OCI-LY1 (cell line): ENCODE results near the gene PROSER2.

ENCODE experiments used
- H2AFZ ChIP-seq: fragments of 200-600 bp; sonication (generic), shearing (Covaris generic); 2 replicates; pipeline ENCODE4 v1.6.0; 2014; ENCODE audit warnings: antibody characterized with exemption, mild to moderate bottlenecking, low read length
- H3F3A ChIP-seq: fragments of 200-600 bp; sonication (generic), shearing (Covaris generic); 2 replicates; pipeline ENCODE4 v1.6.0; 2014; ENCODE audit warnings: mild to moderate bottlenecking, antibody characterized with exemption, low read length, moderate library complexity; ENCODE audit not compliant: insufficient read depth
- H3K27ac ChIP-seq: fragments of 200-600 bp; sonication (generic); 2 replicates; pipeline ENCODE4 v1.5.1; 2014; ENCODE audit warnings: low read length, mixed run types, mild to moderate bottlenecking, low read depth; ENCODE audit not compliant: poor library complexity, severe bottlenecking
- H3K27me3 ChIP-seq: fragments of 200-600 bp; sonication (generic); 2 replicates; pipeline ENCODE4 v1.6.0; 2014; ENCODE audit warnings: antibody characterized with exemption, mild to moderate bottlenecking, low read length, moderate library complexity; ENCODE audit not compliant: insufficient read depth
- H3K36me3 ChIP-seq: fragments of 200-600 bp; sonication (generic); 2 replicates; pipeline ENCODE4 v1.6.1; 2014; ENCODE audit warnings: mild to moderate bottlenecking, antibody characterized with exemption, low read length, moderate library complexity, mixed read lengths; ENCODE audit not compliant: insufficient read depth
- H3K4me1 ChIP-seq: fragments of 200-600 bp; sonication (generic); 2 replicates; pipeline ENCODE4 v1.5.1; 2014; ENCODE audit warnings: mild to moderate bottlenecking, low read length, moderate library complexity; ENCODE audit not compliant: insufficient read depth, severe bottlenecking
- H3K4me2 ChIP-seq: fragments of 200-600 bp; sonication (generic), shearing (Covaris generic); 2 replicates; pipeline ENCODE4 v1.6.1; 2014; ENCODE audit warnings: low read length
- H3K4me3 ChIP-seq: fragments of 200-600 bp; sonication (generic); 2 replicates; pipeline ENCODE4 v1.5.1; 2014; ENCODE audit warnings: low read length, low read depth, mild to moderate bottlenecking, mixed read lengths; ENCODE audit not compliant: poor library complexity, severe bottlenecking
- H3K79me2 ChIP-seq: fragments of 200-600 bp; shearing (Covaris generic); 2 replicates; pipeline ENCODE4 v1.6.1; 2016; ENCODE audit warnings: mixed run types, low read length, mixed read lengths; ENCODE audit not compliant: insufficient read depth
- H3K9ac ChIP-seq: fragments of 200-600 bp; sonication (generic), shearing (Covaris generic); 2 replicates; pipeline ENCODE4 v1.6.1; 2014; ENCODE audit warnings: mild to moderate bottlenecking, low read length, mixed read lengths
- H3K9me2 ChIP-seq: fragments of 200-600 bp; sonication (generic), shearing (Covaris generic); 2 replicates; pipeline ENCODE4 v1.6.1; 2014; ENCODE audit warnings: low read depth, mild to moderate bottlenecking, low read length, mixed read lengths
- H3K9me3 ChIP-seq: fragments of 200-600 bp; shearing (Covaris generic); 2 replicates; pipeline ENCODE4 v1.6.1; 2014; ENCODE audit warnings: low read length, mixed read lengths
- H4K20me1 ChIP-seq: fragments of 200-600 bp; sonication (generic), shearing (Covaris generic); 2 replicates; pipeline ENCODE4 v1.6.0; 2016; ENCODE audit warnings: mild to moderate bottlenecking, low read length; ENCODE audit not compliant: insufficient read depth
- CTCF ChIP-seq: fragments of 200-600 bp; sonication (generic), shearing (Covaris generic); IDR thresholded peaks from 2 replicates; pipeline ENCODE4 v1.5.1; 2017; ENCODE audit warnings: mild to moderate bottlenecking, antibody characterized with exemption, low read length, moderate library complexity, mixed read lengths
- EZH2 ChIP-seq: fragments of 200-600 bp; sonication (generic), shearing (Covaris generic); IDR thresholded peaks from 2 replicates; pipeline ENCODE4 v1.8.0; 2017; ENCODE audit warnings: borderline replicate concordance, mixed run types, mild to moderate bottlenecking, antibody characterized with exemption, low read length, moderate library complexity, mixed read lengths

The PROSER2 gene

GRCh38 chr10:11799736-11800080 lies 23.4 kb upstream of the PROSER2 start:
- Histone ChIP-seq H4K20me1 (no peaks in the 10 kb centered on the region), H3K9ac (no peak overlapping the region), H3K4me1 (no peaks in the 10 kb centered on the region), H3K4me3 (no peak overlapping the region), H3K9me3 (no peaks in the 10 kb centered on the region), H3K4me2 (no peak overlapping the region), H3K27ac (no peak overlapping the region), H3K27me3 (no peaks in the 10 kb centered on the region), H2AFZ (no peak overlapping the region), H3K79me2 (no peaks in the 10 kb centered on the region), H3F3A (no peaks in the 10 kb centered on the region), H3K36me3 (no peaks in the 10 kb centered on the region), H3K9me2 (no peaks in the 10 kb centered on the region)
- TF ChIP-seq CTCF, result no peak
- TF ChIP-seq EZH2, result no peak

GRCh38 chr10:11804336-11804735 lies 18.8 kb upstream of the PROSER2 start:
- H2AFZ ChIP-seq, result no peak overlapping the region

GRCh38 chr10:11805792-11806191 lies 17.4 kb upstream of the PROSER2 start:
- H3F3A ChIP-seq, result no peaks in the 10 kb centered on the region
- no peak overlapping the region for H3K27ac ChIP-seq
- no peak overlapping the region for H3K4me3 ChIP-seq
- H3K9me3 ChIP-seq, result no peaks in the 10 kb centered on the region
- TF ChIP-seq EZH2 (no peak), CTCF (no peak)
- no peak overlapping the region for H3K9ac ChIP-seq
- no peak overlapping the region for H3K4me2 ChIP-seq
- no peaks in the 10 kb centered on the region for H3K79me2 ChIP-seq
- no peak overlapping the region for H2AFZ ChIP-seq
- H4K20me1 ChIP-seq, result no peaks in the 10 kb centered on the region
- H3K9me2 ChIP-seq, result no peaks in the 10 kb centered on the region
- no peaks in the 10 kb centered on the region for H3K27me3 ChIP-seq
- H3K4me1 ChIP-seq, result no peaks in the 10 kb centered on the region
- no peaks in the 10 kb centered on the region for H3K36me3 ChIP-seq

More at GRCh38 chr10:11804336-11804735, 18.8 kb upstream of the PROSER2 start:
- no peaks in the 10 kb centered on the region for H3K9me3 ChIP-seq
- H3K79me2 ChIP-seq, result no peaks in the 10 kb centered on the region
- no peak overlapping the region for H3K27ac ChIP-seq
- no peaks in the 10 kb centered on the region for H4K20me1 ChIP-seq
- no peak overlapping the region for H3K4me2 ChIP-seq
- H3K4me1 ChIP-seq, result no peaks in the 10 kb centered on the region
- no peaks in the 10 kb centered on the region for H3K27me3 ChIP-seq
- H3K4me3 ChIP-seq, result no peak overlapping the region
- no peaks in the 10 kb centered on the region for H3F3A ChIP-seq
- H3K9ac ChIP-seq, result no peak overlapping the region
- H3K36me3 ChIP-seq, result no peaks in the 10 kb centered on the region
- H3K9me2 ChIP-seq, result no peaks in the 10 kb centered on the region
- TF ChIP-seq CTCF, result no peak
- TF ChIP-seq EZH2, result no peak
